SKM-1 treated with dmso at 0.1 percent for 144 hours (cell line): Measurements from ENCODE around the gene CTNNAL1.
"Not testable (repeated sequence)": the region's sequence is repeated elsewhere in the genome, so short reads cannot be mapped to it uniquely, and the experiment has no call there.

Experiments
- DNase-seq: peaks from one replicate; lab custom pipeline; 2025; ENCODE audit not compliant: unreplicated experiment; lab: John Stamatoyannopoulos, UW

Gene CTNNAL1

GRCh38 chr9:108933718-108934322, 79.5 kb downstream of the CTNNAL1 start, which contains the start of gene ELP1:
Gene ELP1 (minus strand): TSS chr9:108934124. CDS start chr9:108931146, 2,978 bp downstream.
- DNase-seq = peak; percentile 48

GRCh38 chr9:108933231-108933717, 80.0 kb downstream of the CTNNAL1 start:
- no peak for DNase-seq

GRCh38 chr9:108928386-108928785, 84.9 kb downstream of the CTNNAL1 start:
- DNase-seq = no peak

- no peak for DNase-seq
These were observed 88.8 kb downstream of the CTNNAL1 start for GRCh38 chr9:108924466-108924865.

- no peak for DNase-seq
These were observed 92.1 kb downstream of the CTNNAL1 start for GRCh38 chr9:108921200-108921599.

GRCh38 chr9:108920401-108920800, 92.9 kb downstream of the CTNNAL1 start:
- DNase-seq = not testable (repeated sequence)

GRCh38 chr9:108919517-108919916, 93.8 kb downstream of the CTNNAL1 start:
- DNase-seq = no peak

GRCh38 chr9:108913391-108913790, 99.9 kb downstream of the CTNNAL1 start:
- DNase-seq = no peak

GRCh38 chr9:108911820-108912219, 101.5 kb downstream of the CTNNAL1 start:
- no peak for DNase-seq

GRCh38 chr9:108910914-108911313, 102.4 kb downstream of the CTNNAL1 start:
- no peak for DNase-seq

GRCh38 chr9:108910402-108910801, 102.9 kb downstream of the CTNNAL1 start:
- DNase-seq = no peak

- DNase-seq = no peak
These were observed 107.8 kb downstream of the CTNNAL1 start for GRCh38 chr9:108905494-108905893.

GRCh38 chr9:108904161-108904560, 109.1 kb downstream of the CTNNAL1 start:
- DNase-seq = no peak

GRCh38 chr9:108903420-108904103, 109.7 kb downstream of the CTNNAL1 start:
- no peak for DNase-seq

- DNase-seq = no peak
These were observed 113.1 kb downstream of the CTNNAL1 start for GRCh38 chr9:108900176-108900575.

GRCh38 chr9:108899023-108899695, 114.1 kb downstream of the CTNNAL1 start:
- DNase-seq = not testable (repeated sequence)

- no peak for DNase-seq
These were observed 115.8 kb downstream of the CTNNAL1 start for GRCh38 chr9:108897324-108898096.

- no peak for DNase-seq
These were observed 118.9 kb downstream of the CTNNAL1 start for GRCh38 chr9:108894225-108894997.
